ENCODE results near the gene MAGEB16.

MAGEB16 gene

GRCh38 chrX:35800474-35800873 lies 2.3 kb downstream of the MAGEB16 start:
- Histone ChIP-seq H3K27ac (no peak overlapping the region), H3K4me2 (ENCODE audit: low read length) (no peak overlapping the region)
- no peak for TF ChIP-seq CTCF (IDR thresholded peaks at IDR 0.05)

GRCh38 chrX:35809781-35810180 lies 11.6 kb downstream of the MAGEB16 start:
- Histone ChIP-seq H3K79me2 (no peaks in the 10 kb centered on the region), H3K4me1 (no peaks in the 10 kb centered on the region), H3K27ac (no peak overlapping the region), H3K36me3 (ENCODE audit: control insufficient read depth, insufficient read depth, low read length) (no peaks in the 10 kb centered on the region), H3K4me2 (ENCODE audit: low read length) (no peak overlapping the region), H3K27me3 (ENCODE audit: control insufficient read depth, insufficient read depth, low read length) (no peaks in the 10 kb centered on the region), H3K4me3 (ENCODE audit: low read depth, low read length) (no peak overlapping the region), H3K9me3 (ENCODE audit: control insufficient read depth, low read length) (no peaks in the 10 kb centered on the region), H3K9ac (no peak overlapping the region), H2AFZ (no peak overlapping the region)
- no peak for TF ChIP-seq CTCF (IDR thresholded peaks at IDR 0.05)

More at GRCh38 chrX:35800474-35800873, 2.3 kb downstream of the MAGEB16 start:
- Histone ChIP-seq H3K9ac (no peak overlapping the region), H3K79me2 (no peaks in the 10 kb centered on the region), H3K4me3 (ENCODE audit: low read depth, low read length) (no peak overlapping the region), H3K9me3 (ENCODE audit: control insufficient read depth, low read length) (no peaks in the 10 kb centered on the region), H2AFZ (no peak overlapping the region), H3K27me3 (ENCODE audit: control insufficient read depth, insufficient read depth, low read length) (no peaks in the 10 kb centered on the region), H3K4me1 (no peaks in the 10 kb centered on the region), H3K36me3 (ENCODE audit: control insufficient read depth, insufficient read depth, low read length) (no peaks in the 10 kb centered on the region)

- no peak overlapping the region for H3K27ac ChIP-seq
- TF ChIP-seq CTCF (IDR thresholded peaks at IDR 0.05), result no peak
Measured at GRCh38 chrX:35819241-35819640, 21.1 kb downstream of the MAGEB16 start.

GRCh38 chrX:35826503-35826902 lies 28.4 kb downstream of the MAGEB16 start:
- H3K9me3 ChIP-seq (ENCODE audit: control insufficient read depth, low read length), result no peaks in the 10 kb centered on the region
- no peak overlapping the region for H2AFZ ChIP-seq
- no peaks in the 10 kb centered on the region for H3K79me2 ChIP-seq
- no peaks in the 10 kb centered on the region for H3K27me3 ChIP-seq (ENCODE audit: control insufficient read depth, insufficient read depth, low read length)
- no peak overlapping the region for H3K4me2 ChIP-seq (ENCODE audit: low read length)
- H3K27ac ChIP-seq, result no peak overlapping the region
- H3K4me1 ChIP-seq, result no peaks in the 10 kb centered on the region
- TF ChIP-seq CTCF (IDR thresholded peaks at IDR 0.05), result no peak
- no peak overlapping the region for H3K4me3 ChIP-seq (ENCODE audit: low read depth, low read length)
- no peak overlapping the region for H3K9ac ChIP-seq
- no peaks in the 10 kb centered on the region for H3K36me3 ChIP-seq (ENCODE audit: control insufficient read depth, insufficient read depth, low read length)

More at GRCh38 chrX:35819241-35819640, 21.1 kb downstream of the MAGEB16 start:
- H3K9ac ChIP-seq, result no peak overlapping the region
- H3K4me1 ChIP-seq, result no peaks in the 10 kb centered on the region
- H3K4me2 ChIP-seq (ENCODE audit: low read length), result no peak overlapping the region
- H3K4me3 ChIP-seq (ENCODE audit: low read depth, low read length), result no peak overlapping the region
- no peaks in the 10 kb centered on the region for H3K9me3 ChIP-seq (ENCODE audit: control insufficient read depth, low read length)
- no peaks in the 10 kb centered on the region for H3K79me2 ChIP-seq
- no peaks in the 10 kb centered on the region for H3K27me3 ChIP-seq (ENCODE audit: control insufficient read depth, insufficient read depth, low read length)
- H2AFZ ChIP-seq, result no peak overlapping the region
- H3K36me3 ChIP-seq (ENCODE audit: control insufficient read depth, insufficient read depth, low read length), result no peaks in the 10 kb centered on the region

GRCh38 chrX:35829501-35829900 lies 31.4 kb downstream of the MAGEB16 start:
- no peaks in the 10 kb centered on the region for H3K36me3 ChIP-seq (ENCODE audit: control insufficient read depth, insufficient read depth, low read length)

More at GRCh38 chrX:35829501-35829900, 31.4 kb downstream of the MAGEB16 start:
- TF ChIP-seq CTCF (IDR thresholded peaks at IDR 0.05), result no peak
- Histone ChIP-seq H3K4me1 (no peaks in the 10 kb centered on the region), H3K79me2 (no peaks in the 10 kb centered on the region), H3K27ac (no peak overlapping the region), H2AFZ (no peak overlapping the region), H3K9ac (no peak overlapping the region), H3K4me2 (ENCODE audit: low read length) (no peak overlapping the region), H3K9me3 (ENCODE audit: control insufficient read depth, low read length) (no peaks in the 10 kb centered on the region), H3K4me3 (ENCODE audit: low read depth, low read length) (no peak overlapping the region), H3K27me3 (ENCODE audit: control insufficient read depth, insufficient read depth, low read length) (no peaks in the 10 kb centered on the region)
